ENCODE measurements around the gene CCDC15. TPM values are rescaled to one million over a fixed set of nuclear protein-coding genes. Genes with fewer than 3 reads are reported as not detected.

Gene CCDC15
- total RNA-seq, 2 experiments from 2014 or later, result 7.7 to 8.8 TPM

DNA sequence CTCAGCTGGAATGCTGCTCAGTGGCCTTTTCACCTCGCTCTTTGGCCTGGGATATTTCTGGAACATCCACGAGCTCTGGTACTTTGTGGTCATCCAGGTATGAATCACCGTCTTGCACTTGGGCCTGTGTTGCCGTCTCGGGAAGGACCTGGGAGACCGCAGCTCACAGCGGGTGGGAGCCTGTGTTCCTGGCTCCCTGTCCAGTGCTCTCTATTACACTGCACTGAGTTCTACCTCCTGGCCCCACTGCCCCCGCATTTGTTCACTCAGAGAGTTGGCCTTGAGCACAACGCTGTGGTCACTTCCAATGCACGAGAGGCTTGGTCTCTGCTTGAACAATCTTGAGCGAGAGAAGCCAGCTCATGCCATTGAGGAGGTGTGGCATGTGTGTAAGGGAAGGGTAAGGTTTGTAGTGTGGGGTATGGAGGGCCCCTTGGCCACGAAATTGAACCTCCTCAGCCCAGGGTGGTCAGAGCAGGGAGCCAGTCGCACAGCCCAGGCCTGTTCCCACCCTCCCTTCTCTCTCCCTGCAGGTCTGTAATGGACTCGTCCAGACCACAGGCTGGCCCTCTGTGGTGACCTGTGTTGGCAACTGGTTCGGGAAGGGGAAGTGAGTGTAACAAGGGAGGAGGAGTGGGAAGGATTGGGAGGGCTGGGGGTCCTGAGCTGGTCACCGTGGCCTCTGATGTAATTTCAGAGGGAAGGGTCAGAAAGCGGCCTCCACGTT is 125.3 kb downstream of the CCDC15 start:
- no peak overlapping the region for H3K27ac Mint-ChIP-seq
- no peaks in the 10 kb centered on the region for H3K27me3 Mint-ChIP-seq (ENCODE audit: low read depth)
- H3K36me3 Mint-ChIP-seq (ENCODE audit: low read depth), result no peaks in the 10 kb centered on the region
- no peaks in the 10 kb centered on the region for H3K9me3 Mint-ChIP-seq (ENCODE audit: insufficient read depth)
- ATAC-seq (no peak), DNase-seq (no peak)
- H3K4me3 Mint-ChIP-seq, result no peak overlapping the region
- POLR2A ChIA-PET, result no interaction called here
- H3K4me1 Mint-ChIP-seq (ENCODE audit: low read depth), result no peaks in the 10 kb centered on the region
- CTCF ChIA-PET, result interaction anchor here (1.9 kb wide), 1 partner anchor 12 kb away, joined by 7 read pairs; no protein-coding TSS in a partner anchor

DNA sequence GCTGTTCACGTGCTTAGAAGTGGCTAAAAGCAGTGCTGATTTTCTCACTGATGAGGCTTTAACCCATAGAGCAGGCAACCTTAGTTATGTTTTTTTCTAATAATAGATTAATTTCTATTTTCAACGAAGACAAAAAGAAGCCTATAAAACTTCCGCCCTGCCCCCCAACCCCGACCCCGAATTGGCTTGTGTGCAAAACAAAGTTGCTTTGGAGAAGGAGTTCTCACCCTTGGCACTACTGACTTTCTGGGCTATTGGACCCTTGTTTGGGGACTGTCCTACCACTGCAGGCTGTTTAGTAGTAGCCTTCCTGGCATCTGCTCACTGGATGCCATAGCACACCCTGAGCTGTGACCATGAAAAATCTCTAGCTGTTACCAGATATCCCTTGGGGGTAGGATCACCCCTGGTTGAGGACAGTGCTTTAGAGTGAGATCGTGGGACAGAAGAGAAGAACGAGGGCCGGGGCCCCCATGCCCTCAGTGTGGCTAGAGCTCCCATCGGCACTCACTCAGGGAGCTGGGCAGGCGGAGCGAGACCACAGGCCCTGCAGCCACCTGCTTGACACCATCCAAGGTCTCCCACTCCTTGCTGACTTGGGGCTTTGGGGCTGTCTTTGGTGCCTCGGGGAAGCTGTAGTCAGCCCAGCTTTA is 126.0 kb downstream of the CCDC15 start:
- Mint-ChIP-seq H3K27me3 (ENCODE audit: low read depth) (no peaks in the 10 kb centered on the region), H3K36me3 (ENCODE audit: low read depth) (no peaks in the 10 kb centered on the region), H3K9me3 (ENCODE audit: insufficient read depth) (no peaks in the 10 kb centered on the region), H3K4me3 (no peak overlapping the region), H3K4me1 (ENCODE audit: low read depth) (no peaks in the 10 kb centered on the region), H3K27ac (no peak overlapping the region)
- ATAC-seq (no peak), DNase-seq (no peak)
- POLR2A ChIA-PET, result no interaction called here
- CTCF ChIA-PET, result no interaction called here

GRCh38 chr11:125080531-125080911 is 126.5 kb downstream of the CCDC15 start:
- Mint-ChIP-seq H3K9me3 (ENCODE audit: insufficient read depth) (no peaks in the 10 kb centered on the region), H3K4me1 (ENCODE audit: low read depth) (no peaks in the 10 kb centered on the region), H3K27ac (no peak overlapping the region), H3K27me3 (ENCODE audit: low read depth) (no peaks in the 10 kb centered on the region), H3K4me3 (no peak overlapping the region), H3K36me3 (ENCODE audit: low read depth) (no peaks in the 10 kb centered on the region)
- ChIA-PET POLR2A (no interaction called here), CTCF (no interaction called here)
- DNase-seq (no peak), ATAC-seq (no peak)

- Mint-ChIP-seq H3K9me3 (ENCODE audit: insufficient read depth) (no peaks in the 10 kb centered on the region), H3K27me3 (ENCODE audit: low read depth) (no peaks in the 10 kb centered on the region), H3K4me3 (no peak overlapping the region), H3K4me1 (ENCODE audit: low read depth) (no peaks in the 10 kb centered on the region), H3K27ac (no peak overlapping the region), H3K36me3 (ENCODE audit: low read depth) (no peaks in the 10 kb centered on the region)
- ChIA-PET CTCF (no interaction called here), POLR2A (no interaction called here)
- DNase-seq, result no peak
- ATAC-seq, result no peak
Measured at GRCh38 chr11:125081098-125081798, 127.2 kb downstream of the CCDC15 start.

DNA sequence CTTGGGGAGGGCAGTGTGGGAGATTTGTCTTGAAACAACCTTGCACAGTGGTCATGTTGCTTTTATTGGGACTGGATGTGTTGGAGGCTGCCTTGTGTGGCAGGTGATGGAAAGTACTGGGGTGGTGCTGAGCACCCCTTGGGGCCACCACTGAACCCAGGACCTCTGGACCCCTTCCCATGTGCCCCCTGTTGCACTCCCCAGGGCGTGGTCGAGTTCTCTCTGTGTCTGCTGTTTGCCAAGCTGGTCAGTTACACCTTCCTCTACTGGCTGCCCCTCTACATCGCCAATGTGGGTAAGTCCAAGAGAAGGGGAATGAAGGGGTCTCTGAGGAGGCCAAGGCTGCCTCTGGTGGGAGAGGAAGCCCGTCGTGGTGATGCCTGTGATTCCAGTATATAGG is 128.0 kb downstream of the CCDC15 start:
- Mint-ChIP-seq H3K36me3 (ENCODE audit: low read depth) (no peaks in the 10 kb centered on the region), H3K27me3 (ENCODE audit: low read depth) (no peaks in the 10 kb centered on the region), H3K4me3 (no peak overlapping the region), H3K9me3 (ENCODE audit: insufficient read depth) (no peaks in the 10 kb centered on the region), H3K4me1 (ENCODE audit: low read depth) (peaks cover 3% of the 10 kb centered on the region), H3K27ac (no peak overlapping the region)
- ChIA-PET POLR2A (no interaction called here), CTCF (interaction anchor here (1.0 kb wide), 1 partner anchor 9 kb away, joined by 6 read pairs; no protein-coding TSS in a partner anchor)
- no peak for DNase-seq
- ATAC-seq, result no peak

GRCh38 chr11:125082611-125083311 is 128.8 kb downstream of the CCDC15 start:
- DNase-seq (no peak), ATAC-seq (no peak)
- H3K36me3 Mint-ChIP-seq (ENCODE audit: low read depth), result no peaks in the 10 kb centered on the region
- no peaks in the 10 kb centered on the region for H3K27me3 Mint-ChIP-seq (ENCODE audit: low read depth)
- no peak overlapping the region for H3K27ac Mint-ChIP-seq
- CTCF ChIA-PET, result interaction anchor here (1.0 kb wide), 1 partner anchor 8 kb away, joined by 6 read pairs; no protein-coding TSS in a partner anchor
- H3K4me1 Mint-ChIP-seq (ENCODE audit: low read depth), result peaks cover 3% of the 10 kb centered on the region
- H3K4me3 Mint-ChIP-seq, result no peak overlapping the region
- no peaks in the 10 kb centered on the region for H3K9me3 Mint-ChIP-seq (ENCODE audit: insufficient read depth)
- POLR2A ChIA-PET, result interaction anchor here (0.9 kb wide), 1 partner anchor 20 kb away, joined by 3 read pairs; the partner anchor contains the start of gene SLC37A2

DNA sequence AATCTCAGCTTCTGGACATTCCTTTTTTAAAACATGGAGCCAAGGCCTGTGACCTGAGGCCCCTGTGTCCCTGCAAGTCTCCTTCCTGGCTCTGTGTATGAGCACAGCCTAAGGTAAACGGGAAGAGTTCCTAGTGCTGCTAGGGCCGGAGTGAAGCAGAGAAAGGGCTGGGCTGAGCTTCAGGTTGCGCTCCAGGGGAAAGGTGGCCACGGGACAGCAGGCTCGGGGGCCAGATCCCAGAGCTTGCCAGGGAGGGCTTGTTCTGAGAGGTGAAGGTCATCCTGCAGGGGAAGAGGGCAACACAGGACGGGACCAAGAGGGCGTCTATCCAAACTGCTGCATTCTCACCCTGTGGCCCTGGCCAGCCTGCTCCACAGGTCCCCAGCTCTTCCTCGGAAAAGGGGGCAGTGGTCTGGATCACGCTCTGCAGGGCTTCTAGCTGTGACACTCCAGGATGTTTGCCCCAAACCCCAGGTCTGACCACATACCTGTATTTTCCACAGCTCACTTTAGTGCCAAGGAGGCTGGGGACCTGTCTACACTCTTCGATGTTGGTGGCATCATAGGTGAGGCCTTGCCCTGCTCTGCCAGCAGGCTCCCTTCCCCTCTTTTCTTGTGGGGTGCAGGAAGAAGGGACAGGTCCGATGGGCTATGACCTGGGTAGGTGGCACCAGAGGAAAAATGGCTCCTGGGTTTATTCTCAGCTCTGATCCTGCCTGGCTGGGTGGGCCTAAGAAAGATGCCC is 129.5 kb downstream of the CCDC15 start:
- no peaks in the 10 kb centered on the region for H3K27me3 Mint-ChIP-seq (ENCODE audit: low read depth)
- H3K9me3 Mint-ChIP-seq (ENCODE audit: insufficient read depth), result no peaks in the 10 kb centered on the region
- no peaks in the 10 kb centered on the region for H3K36me3 Mint-ChIP-seq (ENCODE audit: low read depth)
- H3K27ac Mint-ChIP-seq, result no peak overlapping the region
- no peak overlapping the region for H3K4me3 Mint-ChIP-seq
- DNase-seq (no peak), ATAC-seq (no peak)
- ChIA-PET CTCF (interaction anchor here (1.0 kb wide), 1 partner anchor 8 kb away, joined by 6 read pairs; no protein-coding TSS in a partner anchor), POLR2A (interaction anchor here (0.9 kb wide), 1 partner anchor 20 kb away, joined by 3 read pairs; the partner anchor contains the start of gene SLC37A2)
- peaks cover 3% of the 10 kb centered on the region for H3K4me1 Mint-ChIP-seq (ENCODE audit: low read depth)

DNA sequence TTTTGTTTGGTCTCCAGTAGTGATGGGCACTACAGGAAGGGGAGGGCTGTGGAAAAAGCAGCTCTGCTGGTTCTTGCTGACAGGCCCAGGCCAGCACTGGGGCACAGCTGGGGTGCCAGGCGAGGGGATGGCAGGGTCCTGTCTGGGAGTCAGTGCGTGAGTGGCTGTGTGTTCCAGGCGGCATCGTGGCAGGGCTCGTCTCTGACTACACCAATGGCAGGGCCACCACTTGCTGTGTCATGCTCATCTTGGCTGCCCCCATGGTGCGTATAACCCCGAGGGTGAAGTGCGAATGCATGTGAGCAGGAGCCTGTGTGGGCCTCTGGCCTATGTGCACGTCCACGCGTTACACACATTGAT is 130.0 kb downstream of the CCDC15 start:
- CTCF ChIA-PET, result no interaction called here

GRCh38 chr11:125084761-125085231 is 130.8 kb downstream of the CCDC15 start:
- Mint-ChIP-seq H3K4me1 (ENCODE audit: low read depth) (peaks cover 3% of the 10 kb centered on the region), H3K36me3 (ENCODE audit: low read depth) (no peaks in the 10 kb centered on the region), H3K4me3 (no peak overlapping the region), H3K27ac (peak overlapping the region; percentile 60), H3K9me3 (ENCODE audit: insufficient read depth) (no peaks in the 10 kb centered on the region), H3K27me3 (ENCODE audit: low read depth) (no peaks in the 10 kb centered on the region)
- CTCF ChIA-PET, result no interaction called here
- ATAC-seq (no peak), DNase-seq (no peak)
- POLR2A ChIA-PET, result no interaction called here

More for the DNA sequence above, 130.0 kb downstream of the CCDC15 start:
- ATAC-seq, result no peak
- Mint-ChIP-seq H3K4me1 (ENCODE audit: low read depth) (peaks cover 3% of the 10 kb centered on the region), H3K9me3 (ENCODE audit: insufficient read depth) (no peaks in the 10 kb centered on the region), H3K4me3 (no peak overlapping the region), H3K27me3 (ENCODE audit: low read depth) (no peaks in the 10 kb centered on the region), H3K27ac (no peak overlapping the region), H3K36me3 (ENCODE audit: low read depth) (no peaks in the 10 kb centered on the region)
- DNase-seq, result no peak
- POLR2A ChIA-PET, result no interaction called here

GRCh38 chr11:125085301-125086081 is 131.5 kb downstream of the CCDC15 start:
- DNase-seq, result no peak
- H3K4me3 Mint-ChIP-seq, result no peak overlapping the region
- H3K27ac Mint-ChIP-seq, result peak overlapping the region; percentile 60
- no peak for ATAC-seq
- ChIA-PET CTCF (no interaction called here), POLR2A (no interaction called here)
- no peaks in the 10 kb centered on the region for H3K9me3 Mint-ChIP-seq (ENCODE audit: insufficient read depth)
- no peaks in the 10 kb centered on the region for H3K36me3 Mint-ChIP-seq (ENCODE audit: low read depth)
- peaks cover 3% of the 10 kb centered on the region for H3K4me1 Mint-ChIP-seq (ENCODE audit: low read depth)
- H3K27me3 Mint-ChIP-seq (ENCODE audit: low read depth), result no peaks in the 10 kb centered on the region
